Bronchial epithelial cell (primary cell): ENCODE measurements around the gene PLPP4. TPM values are rescaled to one million over a fixed set of nuclear protein-coding genes. Genes with fewer than 3 reads are reported as not detected.

Experiments used
- DNase-seq: peaks from one replicate; pipeline ENCODE4 v3.0.0-alpha.2; 2010; ENCODE audit warnings: low read depth
- FAIRE-seq: peaks from 2 replicates; lab custom pipeline; 2011; peaks lifted over from hg19 to GRCh38; lab: Jason Lieb, UNC
- H3K27me3 ChIP-seq: 2 replicates; pipeline ENCODE4 v1.5.1; 2011; ENCODE audit warnings: low read length; ENCODE audit not compliant: control insufficient read depth, insufficient read depth
- H3K36me3 ChIP-seq: 2 replicates; pipeline ENCODE4 v1.5.1; 2011; ENCODE audit warnings: low read length; ENCODE audit not compliant: control insufficient read depth, insufficient read depth
- H3K4me3 ChIP-seq: 2 replicates; pipeline ENCODE4 v1.5.1; 2011; ENCODE audit warnings: mild to moderate bottlenecking, low read depth, low read length, control low read depth
- CTCF ChIP-seq: IDR thresholded peaks from 2 replicates; pipeline ENCODE4 v1.5.1; 2011; ENCODE audit warnings: mild to moderate bottlenecking, moderate library complexity, low read length, control low read depth, inconsistent platforms; ENCODE audit not compliant: insufficient read depth, severe bottlenecking
- total RNA-seq: library from RNA; depleted of rRNA; stranded (reverse); fragments of >200 nt; gene quantifications from 2 replicates; pipeline ENCODE4 v1.2.1, GENCODE V29; 2014

Gene PLPP4
- total RNA-seq, 1 donor from 2014 or later, result 0.26 TPM

DNA sequence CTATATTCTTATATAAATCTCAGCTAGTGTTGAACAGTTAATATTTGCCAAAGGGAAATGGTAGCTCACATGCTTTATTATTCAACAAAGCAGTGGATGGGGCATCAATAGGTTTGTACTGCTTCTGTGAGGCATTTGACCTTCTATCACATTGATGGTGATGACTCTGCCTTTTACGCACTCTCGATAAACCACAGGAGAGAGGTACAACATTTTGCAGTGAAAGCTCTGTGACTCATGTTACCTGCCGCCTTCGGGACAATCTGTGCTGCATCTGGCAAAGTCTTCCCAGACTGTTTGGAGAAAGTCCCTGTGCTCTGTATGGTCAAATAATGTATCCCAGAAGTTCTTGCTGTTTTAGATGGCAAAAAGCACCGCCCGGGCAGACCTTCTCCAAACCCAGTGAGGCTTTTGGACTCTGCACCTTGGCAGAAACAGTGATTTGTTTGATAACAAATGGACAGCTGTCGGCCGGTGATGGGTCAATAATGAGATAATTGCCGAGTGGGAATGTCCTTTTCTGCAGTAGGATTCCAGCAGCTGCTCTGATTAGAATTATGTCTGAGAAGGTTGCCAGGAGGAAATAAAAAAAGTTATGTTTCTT, 61.0 kb downstream of the PLPP4 start:
- H3K36me3 ChIP-seq, result no peaks in the 10 kb centered on the region
- no peak overlapping the region for H3K4me3 ChIP-seq
- DNase-seq (no peak), FAIRE-seq (peak; percentile 52)
- TF ChIP-seq CTCF, result no peak
- no peaks in the 10 kb centered on the region for H3K27me3 ChIP-seq

GRCh38 chr10:120521880-120522279, 64.9 kb downstream of the PLPP4 start:
- DNase-seq (no peak), FAIRE-seq (no peak)
- no peaks in the 10 kb centered on the region for H3K36me3 ChIP-seq
- H3K27me3 ChIP-seq, result no peaks in the 10 kb centered on the region
- H3K4me3 ChIP-seq, result no peak overlapping the region
- TF ChIP-seq CTCF, result no peak

GRCh38 chr10:120527691-120528090, 70.7 kb downstream of the PLPP4 start:
- FAIRE-seq (no peak), DNase-seq (no peak)
- H3K36me3 ChIP-seq, result no peaks in the 10 kb centered on the region
- H3K4me3 ChIP-seq, result no peak overlapping the region
- no peaks in the 10 kb centered on the region for H3K27me3 ChIP-seq
- no peak for TF ChIP-seq CTCF

DNA sequence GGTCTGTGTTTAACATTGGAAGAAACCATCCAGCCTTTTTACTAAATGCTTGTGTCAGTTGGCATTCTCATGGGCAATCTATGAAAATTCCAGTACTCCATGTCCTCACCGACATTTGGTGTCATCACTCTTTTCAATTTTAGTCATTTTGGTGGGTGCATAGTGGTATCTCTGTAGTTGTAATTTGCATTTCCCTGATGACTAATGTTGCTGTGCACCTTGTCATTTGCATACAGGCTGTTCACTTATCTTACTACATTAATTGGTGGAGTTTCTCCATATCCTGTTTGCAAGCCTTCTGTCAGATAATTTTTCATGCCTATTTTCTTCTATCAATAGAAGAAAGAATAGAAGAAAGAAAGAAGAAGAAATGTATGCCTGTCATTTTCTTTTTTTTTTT, 73.7 kb downstream of the PLPP4 start:
- no peak for FAIRE-seq

DNA sequence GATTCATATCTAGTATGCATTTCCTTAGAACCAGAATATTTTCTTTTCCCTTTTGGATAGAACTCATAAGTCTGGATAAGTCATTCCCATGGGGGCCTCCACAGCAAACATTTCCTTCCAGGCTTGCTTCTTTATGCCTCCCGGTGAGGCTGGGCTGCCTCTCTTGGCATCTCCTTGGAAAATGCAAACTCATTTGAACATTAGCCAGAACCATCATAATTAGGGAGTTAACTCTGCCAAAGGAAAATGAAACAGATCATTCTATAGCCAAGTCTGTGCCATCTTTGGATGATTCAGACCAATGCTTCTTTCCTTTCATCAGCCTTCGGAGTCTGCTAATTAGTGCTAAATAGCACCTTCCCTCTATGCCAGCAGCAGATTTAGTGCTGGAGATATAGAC, 81.1 kb downstream of the PLPP4 start:
- Histone ChIP-seq H3K4me3 (no peak overlapping the region), H3K36me3 (no peaks in the 10 kb centered on the region), H3K27me3 (no peaks in the 10 kb centered on the region)
- FAIRE-seq (no peak), DNase-seq (no peak)
- TF ChIP-seq CTCF, result no peak

More for the DNA sequence above, 73.7 kb downstream of the PLPP4 start:
- DNase-seq, result no peak
- Histone ChIP-seq H3K27me3 (no peaks in the 10 kb centered on the region), H3K4me3 (no peak overlapping the region), H3K36me3 (no peaks in the 10 kb centered on the region)
- TF ChIP-seq CTCF, result no peak

DNA sequence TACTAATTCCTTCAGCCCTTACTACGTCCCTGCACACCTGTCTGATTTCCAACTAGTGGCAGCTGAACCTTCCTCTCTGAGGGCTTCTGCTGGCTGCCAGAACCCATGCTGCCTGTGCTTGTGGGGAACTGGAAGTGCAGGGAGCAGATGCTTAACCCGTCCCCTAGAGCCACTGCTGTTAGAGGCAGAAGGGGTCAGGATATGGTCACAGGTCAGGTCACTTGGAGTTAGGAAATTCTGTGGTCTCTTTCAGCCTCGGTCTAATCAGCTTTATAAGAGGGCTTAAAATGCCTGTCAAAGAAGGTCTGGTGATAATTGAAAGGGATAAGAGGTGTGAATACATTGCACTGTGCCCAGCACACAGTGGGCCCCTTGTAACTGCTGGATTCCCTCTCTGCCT, 82.0 kb downstream of the PLPP4 start:
- Histone ChIP-seq H3K27me3 (no peaks in the 10 kb centered on the region), H3K36me3 (no peaks in the 10 kb centered on the region), H3K4me3 (no peak overlapping the region)
- no peak for TF ChIP-seq CTCF
- DNase-seq (no peak), FAIRE-seq (no peak)
